Measurements from ENCODE around the gene CMYA5.
"Not testable (repeated sequence)": the region's sequence is repeated elsewhere in the genome, so short reads cannot be mapped to it uniquely, and the experiment has no call there.

CMYA5 gene

DNA sequence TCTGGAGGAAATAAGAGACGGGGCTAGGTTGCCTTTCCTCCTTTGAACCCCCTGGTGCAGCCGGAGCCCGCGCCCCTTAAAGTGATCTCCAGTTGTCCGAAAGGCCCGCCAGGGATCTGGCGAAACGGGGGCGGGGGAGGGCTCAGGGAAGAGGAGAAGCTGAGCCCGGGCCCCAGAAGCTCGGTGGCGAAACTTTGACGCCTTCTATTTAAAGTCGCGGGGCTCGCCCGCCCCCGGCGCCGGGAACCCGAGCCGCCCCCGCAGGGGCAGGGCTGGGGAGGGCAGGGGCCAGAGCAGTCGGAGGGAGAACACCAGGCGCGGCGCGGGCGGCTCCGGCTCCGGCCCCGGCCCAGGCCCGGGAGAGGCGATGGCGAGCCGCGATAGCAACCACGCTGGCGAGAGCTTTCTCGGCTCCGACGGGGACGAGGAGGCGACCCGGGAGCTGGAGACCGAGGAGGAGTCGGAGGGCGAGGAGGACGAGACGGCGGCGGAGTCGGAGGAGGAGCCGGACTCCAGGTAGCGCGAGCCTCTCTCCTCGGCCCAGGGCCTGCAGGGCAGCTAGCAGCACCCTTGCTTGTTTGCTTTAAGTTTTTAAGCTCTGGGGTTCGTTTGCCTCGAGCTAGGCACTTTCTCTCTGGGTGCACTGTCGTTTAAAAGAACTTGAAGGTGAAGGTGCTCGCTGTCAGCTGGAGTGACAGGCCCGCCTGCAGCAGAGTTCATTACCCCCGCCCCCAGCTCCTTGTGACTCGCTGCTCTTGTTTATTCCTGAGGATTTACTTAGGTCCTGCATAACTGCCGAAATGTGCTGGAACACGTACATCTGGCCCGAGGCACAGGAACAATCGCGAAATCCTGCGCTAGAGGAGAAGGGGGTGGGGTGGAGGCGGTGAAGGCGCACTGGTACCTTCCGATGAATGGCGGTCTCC lies at the start of gene CMYA5:
CMYA5 (plus strand) TSS at position 296 of the 926 bp plus-strand sequence; CDS start at position 368, 72 bp downstream.
- DNase-seq (ENCODE audit: low spot score), result no peak

DNA sequence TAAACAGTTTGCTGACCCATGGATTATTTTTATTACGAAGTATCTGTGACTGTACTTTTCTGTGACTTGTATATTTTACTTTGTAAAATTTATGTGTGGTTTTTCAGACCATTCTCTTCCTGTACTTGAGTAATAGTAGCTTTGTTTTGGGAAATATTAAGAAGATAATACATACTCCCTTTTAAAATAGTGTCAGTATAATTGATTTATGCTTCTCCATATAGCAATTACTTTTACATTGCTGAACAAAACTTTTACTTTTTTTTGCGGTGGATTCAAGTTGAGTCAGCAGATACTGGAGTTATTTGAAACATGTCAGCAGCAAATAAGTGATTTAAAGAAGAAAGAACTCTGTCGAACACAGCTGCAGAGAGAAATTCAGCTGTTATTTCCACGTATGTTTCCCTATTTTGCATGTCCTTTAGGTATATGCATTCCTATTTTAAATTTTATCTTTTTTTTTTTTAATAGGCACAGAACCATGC lies 49.0 kb upstream of the CMYA5 start:
- no peak for DNase-seq (ENCODE audit: low spot score)

DNA sequence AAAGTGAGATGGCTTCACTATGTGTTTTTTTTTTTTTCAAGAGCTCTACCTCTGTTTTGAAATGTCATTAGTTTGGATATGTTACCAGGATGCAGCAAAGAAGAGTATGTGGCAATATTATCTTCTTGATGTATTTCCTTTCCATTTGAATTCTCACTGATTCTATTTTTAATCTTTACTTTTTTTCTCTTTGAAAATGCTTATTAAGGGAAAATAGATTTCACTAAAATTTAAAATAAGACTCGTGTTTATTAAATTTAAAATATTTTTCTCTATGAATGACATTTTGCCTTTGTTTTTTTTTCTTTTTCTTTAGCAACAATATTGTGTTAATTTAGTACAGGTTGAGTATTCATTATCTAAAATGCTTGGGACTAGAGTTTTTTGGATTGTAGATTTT lies 48.2 kb upstream of the CMYA5 start:
- DNase-seq (ENCODE audit: low spot score), result no peak

DNA sequence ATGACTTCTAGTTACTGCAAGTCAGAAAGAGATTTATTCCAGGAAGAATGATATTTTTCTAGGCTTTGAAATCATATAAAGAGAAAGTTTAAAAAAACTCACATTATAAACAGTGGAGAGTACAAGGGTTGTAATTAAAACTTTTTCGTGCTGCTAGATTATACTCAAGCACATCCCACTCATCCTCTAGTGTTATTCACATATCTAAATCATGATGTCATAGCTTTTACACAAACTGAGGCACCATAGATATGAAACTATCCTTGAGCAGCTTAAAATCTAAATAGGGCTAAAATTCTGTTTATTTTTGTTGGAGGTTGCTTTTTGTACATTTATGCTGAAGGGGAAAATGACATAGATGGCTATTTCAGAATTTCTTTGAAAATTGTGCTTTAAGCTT lies 47.4 kb upstream of the CMYA5 start:
- DNase-seq (ENCODE audit: low spot score), result no peak

DNA sequence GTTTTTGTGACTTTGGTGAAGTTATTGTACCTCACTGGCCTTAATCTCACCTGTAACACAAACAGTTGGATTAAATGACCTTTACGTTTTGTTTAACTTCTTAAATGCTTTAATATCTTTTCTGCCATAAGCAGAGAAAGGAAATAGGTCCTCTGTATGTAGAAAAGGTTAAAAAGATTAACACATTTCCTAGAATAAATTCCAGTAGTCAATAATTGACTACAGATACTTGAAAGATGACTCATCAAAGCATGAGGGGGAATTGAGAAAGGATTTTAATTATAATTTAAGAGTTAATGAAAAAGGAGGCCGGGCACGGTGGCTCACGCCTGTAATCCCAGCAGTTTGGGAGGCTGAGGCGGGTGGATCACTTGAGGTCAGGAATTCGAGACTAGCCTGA lies 35.8 kb upstream of the CMYA5 start:
- no peak for DNase-seq (ENCODE audit: low spot score)

DNA sequence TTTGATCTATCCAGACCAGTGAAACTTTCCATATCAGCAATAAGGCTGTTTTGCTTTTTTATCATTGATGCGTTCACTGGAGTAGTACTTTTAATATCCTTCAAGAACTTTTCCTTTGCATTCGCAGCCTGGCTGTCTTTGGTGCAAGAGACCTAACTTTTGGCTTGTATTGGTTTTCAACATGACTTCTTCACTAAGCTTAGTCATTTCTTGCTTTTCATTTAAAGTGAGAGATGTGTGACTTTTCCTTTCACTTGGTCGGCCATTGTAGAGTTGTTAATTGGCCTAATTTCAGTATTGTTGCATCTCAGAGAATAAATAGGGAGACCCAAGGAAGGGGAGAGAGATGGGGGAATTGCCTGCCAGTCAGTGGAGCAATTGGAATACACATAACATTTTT lies 26.4 kb upstream of the CMYA5 start:
- no peak for DNase-seq (ENCODE audit: low spot score)

DNA sequence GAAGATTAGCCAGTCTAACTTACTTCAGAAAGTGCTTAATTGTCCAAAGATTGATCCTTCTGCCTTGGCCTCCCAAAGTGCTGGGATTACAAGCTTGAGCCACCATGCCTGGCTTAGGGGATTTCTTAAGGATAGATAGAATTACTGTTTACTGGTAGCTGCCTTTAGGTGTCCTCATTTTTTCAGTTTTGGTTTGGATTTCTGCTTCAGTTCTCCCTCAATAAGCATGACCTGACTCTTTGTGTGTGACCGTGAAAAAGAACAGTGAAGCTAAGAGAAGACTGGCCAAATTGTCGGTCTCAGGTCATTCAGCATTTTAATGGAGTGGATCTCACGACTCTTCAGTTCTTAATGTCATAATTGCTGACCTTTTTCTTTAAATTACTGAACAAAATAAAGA lies 22.9 kb upstream of the CMYA5 start:
- no peak for DNase-seq (ENCODE audit: low spot score)

DNA sequence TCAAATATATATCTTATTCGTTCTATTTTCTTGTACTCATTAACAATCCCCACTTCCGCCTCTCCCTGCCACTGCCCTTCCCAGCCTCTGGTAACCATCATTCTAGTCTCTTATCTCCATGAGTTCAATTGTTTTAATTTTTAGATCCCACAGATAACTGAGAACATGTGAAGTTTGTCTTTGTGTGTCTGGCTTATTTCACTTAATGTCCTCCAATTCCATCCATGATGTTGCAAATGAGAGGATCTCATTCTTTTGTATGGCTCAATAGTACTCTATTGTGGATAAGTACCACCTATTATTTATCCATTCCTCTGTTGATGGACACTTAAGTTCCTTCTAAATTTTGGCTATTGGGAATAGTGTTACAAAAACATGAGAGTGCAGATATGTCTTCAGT lies 17.2 kb upstream of the CMYA5 start:
- no peak for DNase-seq (ENCODE audit: low spot score)

DNA sequence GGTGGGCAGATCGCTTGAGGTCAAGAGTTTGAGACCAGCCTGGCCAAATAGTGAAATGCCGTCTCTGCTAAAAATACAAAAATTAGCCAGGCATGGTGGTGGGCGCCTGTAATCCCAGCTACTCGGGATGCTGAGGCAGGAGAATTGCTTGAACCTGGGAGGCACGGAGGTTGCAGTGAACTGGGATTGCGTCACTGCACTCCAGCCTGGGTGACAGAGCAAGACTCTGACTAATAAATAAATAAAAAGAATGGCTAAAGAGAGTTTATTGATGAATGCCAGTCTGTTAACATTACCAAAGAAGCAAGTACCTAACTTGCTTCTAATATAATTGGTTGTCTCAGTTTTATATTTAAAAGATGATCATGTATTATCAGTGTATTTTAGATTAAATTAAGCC lies 13.3 kb upstream of the CMYA5 start:
- DNase-seq (ENCODE audit: low spot score), result not testable (repeated sequence)

DNA sequence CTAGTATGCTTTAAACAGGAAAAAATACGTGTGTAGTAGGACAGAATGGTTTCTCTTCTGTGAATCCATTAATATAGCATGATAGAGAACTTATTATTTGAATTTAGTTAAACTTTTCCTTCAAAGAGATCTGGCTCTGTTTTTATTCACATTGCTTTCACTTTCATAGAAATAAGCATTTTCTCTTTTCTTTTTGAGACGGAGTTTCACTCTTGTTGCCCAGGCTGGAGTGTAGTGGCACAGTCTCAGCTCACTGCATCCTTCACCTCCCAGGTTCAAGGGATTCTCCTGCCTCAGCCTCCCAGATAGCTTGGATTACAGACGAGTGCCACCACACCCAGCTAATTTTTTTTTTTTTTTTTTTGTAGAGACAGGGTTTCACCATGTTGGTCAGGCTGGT lies 7.5 kb upstream of the CMYA5 start:
- DNase-seq (ENCODE audit: low spot score), result not testable (repeated sequence)

DNA sequence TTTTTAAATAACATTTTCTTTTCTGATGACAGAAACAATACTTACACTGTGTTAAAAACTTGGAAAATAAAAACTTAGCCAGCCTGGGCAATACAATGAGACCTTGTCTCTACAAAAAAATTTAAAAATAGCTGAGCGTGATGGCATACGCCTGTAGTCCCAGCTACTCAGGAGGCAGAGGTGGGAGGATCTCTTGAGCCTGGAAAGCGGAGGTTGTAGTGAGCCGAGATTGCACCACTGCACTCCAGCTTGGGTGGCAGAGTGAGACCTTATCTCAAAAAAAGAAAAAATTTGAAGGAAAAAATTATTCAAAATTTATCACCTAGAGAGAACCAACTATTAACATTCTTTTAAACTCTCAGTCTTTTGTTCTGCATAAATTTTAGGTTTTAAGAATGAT lies 4.9 kb upstream of the CMYA5 start:
- DNase-seq (ENCODE audit: low spot score), result no peak

DNA sequence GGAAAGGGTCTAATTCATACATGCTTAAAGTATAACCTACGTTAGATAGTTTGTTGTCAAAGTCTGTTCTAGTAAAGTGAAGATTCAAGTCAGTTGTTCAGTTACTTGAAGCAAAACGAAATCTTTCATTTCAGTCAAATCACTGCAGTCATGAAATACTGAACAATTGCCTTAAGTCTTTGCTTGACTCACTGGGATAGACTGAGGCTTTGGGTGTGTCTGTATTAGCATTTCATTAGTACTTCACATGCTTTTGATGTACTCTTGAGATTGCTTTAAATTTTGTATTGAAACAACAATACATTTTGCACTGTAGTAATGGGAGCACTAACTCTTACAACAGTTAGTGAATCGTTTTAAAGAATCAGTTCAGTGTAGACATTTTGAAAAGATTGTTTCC lies 4.0 kb upstream of the CMYA5 start:
- DNase-seq (ENCODE audit: low spot score), result no peak

DNA sequence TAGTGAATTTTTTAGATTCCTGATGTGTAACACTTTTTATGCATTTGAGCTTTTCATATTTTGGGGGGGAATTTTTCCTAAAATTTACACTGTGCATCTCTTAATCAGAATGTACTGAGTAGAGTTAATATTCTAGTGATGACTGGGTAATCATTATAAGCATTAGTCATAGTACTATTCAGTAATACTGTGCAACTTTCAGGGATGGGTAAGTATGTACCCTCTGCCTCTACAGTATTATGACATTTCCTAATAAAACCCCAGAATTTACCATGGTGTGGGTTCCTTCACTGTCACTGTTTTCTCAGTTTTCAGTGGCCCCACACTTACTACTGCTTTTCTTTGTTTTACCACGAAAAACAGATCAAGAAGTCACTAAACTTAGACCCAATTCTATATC lies 2.8 kb upstream of the CMYA5 start:
- DNase-seq (ENCODE audit: low spot score), result no peak

DNA sequence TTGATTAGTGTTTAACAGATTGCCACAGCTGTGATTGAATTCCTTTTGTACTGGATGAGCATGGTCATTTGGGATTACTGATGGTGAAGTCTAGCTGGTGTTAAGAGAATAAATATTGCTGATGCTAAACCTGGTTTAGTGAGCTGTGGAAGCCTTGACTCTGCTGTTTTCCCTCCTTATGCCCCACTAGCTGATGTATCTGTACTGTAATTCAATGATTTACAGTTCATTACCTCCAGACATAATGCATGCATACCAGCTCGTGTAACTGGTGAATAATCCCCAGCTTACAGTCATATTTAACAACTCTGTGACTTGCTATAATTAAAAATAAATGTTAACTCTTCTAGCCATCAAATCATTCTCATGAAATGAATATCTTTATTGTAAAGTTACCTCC lies 1.7 kb upstream of the CMYA5 start:
- DNase-seq (ENCODE audit: low spot score), result no peak

DNA sequence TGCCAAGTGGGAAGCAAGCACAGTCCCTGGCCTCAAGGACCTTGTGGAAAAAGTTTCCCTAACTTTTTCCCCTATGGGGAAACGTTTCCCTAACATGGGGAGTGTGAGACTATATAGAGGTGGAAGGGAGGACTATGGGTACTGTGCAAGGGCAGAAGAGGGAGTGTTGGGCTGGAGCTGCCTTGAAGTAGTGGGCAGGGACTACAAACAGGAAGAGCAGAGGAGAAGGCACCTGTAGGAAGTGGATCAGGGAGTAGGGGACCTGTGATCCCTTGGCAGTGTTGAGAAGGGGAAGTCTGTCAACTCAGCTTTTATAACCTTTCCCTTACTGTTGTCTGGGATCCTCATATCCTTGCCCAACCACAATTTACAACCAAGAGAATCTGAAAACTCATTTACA lies 1.4 kb downstream of the CMYA5 start:
- DNase-seq (ENCODE audit: low spot score), result no peak

DNA sequence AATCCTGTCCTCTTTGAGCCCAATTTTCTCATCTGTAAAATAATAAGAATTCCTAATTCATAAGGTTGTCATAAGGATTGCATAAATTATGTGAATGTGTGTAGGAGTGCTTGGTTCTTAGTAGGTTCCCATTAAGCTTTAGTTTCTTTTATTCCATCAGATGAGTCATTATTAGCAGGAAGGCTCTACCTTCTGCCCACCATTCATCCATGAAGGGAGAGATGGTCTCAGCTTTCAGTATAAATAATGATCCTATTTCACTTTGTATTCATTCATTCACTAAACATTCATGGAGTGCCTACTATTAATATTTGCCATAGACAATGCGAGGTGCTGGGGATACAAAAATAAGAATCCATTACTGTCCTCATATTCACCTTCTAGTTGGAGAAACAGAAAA lies 3.0 kb downstream of the CMYA5 start:
- no peak for DNase-seq (ENCODE audit: low spot score)

DNA sequence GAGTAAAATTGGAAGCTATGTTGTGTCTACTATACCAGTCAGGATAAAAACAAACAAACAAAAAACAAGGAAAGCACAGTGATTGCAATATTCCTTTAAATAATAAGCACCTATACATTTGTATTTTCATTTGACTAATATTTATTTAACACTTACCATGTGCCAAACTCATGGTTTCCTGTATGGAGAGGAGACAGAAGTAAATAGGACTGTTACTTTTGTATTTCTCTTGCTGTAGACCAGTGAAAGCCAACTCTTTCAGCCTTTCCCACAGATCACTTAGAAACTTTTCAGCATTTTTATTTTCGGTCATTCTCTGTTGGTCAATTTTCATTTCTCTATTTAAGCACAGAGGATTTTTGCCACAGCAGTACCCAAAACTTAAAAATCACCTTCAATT lies 4.5 kb downstream of the CMYA5 start:
- DNase-seq (ENCODE audit: low spot score), result no peak

DNA sequence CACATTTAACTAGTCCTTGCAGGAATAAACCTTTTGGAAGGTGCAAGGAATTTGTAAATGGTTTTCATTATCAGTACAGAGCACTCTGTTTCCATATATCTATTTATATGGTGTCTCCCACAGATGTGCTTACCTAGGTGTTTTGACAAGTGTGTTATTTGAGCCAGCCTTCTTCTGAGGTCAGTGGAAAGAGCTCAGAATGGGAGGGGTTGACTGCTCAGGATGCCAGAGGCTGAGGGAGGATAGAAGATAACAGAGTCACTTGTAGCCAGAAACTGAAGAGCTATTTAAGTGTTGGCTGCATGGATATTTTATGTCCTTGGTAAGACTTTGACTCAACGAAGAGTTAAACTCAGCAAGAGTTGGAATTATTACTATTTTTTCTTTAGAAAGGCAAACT lies 5.0 kb downstream of the CMYA5 start:
- DNase-seq (ENCODE audit: low spot score), result no peak

DNA sequence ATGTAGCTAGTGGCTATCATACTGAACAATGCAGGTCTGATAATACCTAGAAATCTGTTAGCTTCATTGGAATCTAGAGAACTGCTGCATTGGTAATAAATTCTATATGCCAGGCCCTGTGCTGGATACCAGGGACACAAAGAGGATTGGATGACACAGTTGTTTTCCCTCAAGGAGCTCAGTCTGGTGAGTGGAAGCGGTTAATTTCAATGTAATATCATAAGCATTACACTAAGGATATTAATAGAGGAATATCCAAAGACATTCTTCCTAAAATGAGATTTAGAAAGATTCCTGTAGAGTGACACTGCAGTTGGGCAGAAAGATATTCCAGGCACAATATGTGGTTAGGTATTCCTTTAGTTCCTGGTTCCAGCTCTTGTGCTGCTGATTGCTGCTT lies 5.9 kb downstream of the CMYA5 start:
- no peak for DNase-seq (ENCODE audit: low spot score)

DNA sequence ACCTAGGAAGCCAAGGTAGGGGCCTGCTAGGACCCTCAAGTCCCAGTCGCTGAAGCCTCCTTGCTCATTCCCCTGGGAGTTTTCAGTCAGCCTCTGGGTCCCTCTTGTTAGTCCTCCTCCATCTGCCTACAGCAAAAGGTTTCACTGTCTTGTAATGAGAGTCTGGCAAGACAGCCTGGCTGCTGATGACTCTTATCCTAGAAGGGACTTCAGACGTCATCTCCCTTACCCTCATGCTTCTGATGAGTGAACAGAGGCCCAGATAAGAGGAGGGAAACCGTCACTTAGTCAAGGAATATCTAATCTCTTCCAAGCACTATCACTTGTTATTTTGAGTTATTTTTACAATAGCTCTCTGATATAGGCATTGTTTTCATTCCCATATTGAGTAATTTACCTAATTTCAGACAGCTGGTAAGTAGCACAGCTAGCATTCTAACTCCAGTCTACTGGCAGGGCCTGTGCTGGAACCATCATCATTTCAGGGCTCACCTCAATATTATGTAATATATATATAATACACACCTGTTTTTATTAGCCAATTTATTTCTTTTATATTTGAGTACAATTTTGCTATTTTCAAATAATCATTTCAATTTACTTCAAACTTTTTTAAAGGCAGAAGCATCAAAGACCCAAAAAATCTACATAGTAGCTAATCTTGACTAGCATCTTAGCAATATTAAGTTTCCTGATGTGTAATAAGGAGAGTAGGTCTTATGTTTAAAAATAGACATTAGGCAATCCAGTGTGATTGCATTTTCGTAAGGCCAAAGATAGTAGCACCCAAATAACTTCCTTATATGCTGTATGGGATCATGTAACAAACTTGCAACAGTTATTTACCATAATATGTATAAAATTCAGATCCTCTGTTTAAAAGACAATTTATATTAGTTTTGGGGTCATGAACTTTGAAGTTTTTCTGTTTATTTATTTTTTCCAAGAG lies 7.9 kb downstream of the CMYA5 start:
- DNase-seq (ENCODE audit: low spot score), result no peak

DNA sequence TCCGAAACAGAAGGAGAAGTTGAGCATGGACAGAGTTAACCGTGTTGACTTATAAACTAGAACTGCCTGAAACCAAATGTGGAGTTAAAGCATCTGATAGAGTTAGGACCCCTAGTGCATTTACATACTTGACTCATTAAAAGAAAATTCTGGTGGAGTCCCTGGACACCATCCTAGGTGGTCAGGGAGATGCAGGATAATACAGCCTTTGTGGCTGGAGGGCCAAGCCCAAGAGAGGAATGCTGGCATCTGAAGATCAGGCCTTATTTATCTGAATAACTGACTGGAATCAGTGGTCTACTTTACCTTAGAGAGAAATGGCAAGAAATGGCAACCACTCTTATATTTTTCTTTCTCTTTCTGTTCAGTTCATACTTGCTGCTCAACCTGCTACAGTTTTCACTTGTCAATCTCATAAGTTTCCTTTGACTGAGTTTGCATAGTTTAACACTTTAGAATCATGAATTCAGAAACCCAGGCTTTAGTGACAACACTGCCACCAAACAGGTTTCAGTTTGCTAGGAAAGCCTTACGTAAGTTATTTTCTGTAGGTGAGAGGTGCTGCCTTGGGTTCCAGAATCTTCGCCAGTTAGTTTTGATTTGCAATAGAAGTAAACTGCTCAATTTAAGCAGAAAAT lies 10.2 kb downstream of the CMYA5 start:
- DNase-seq (ENCODE audit: low spot score), result no peak

DNA sequence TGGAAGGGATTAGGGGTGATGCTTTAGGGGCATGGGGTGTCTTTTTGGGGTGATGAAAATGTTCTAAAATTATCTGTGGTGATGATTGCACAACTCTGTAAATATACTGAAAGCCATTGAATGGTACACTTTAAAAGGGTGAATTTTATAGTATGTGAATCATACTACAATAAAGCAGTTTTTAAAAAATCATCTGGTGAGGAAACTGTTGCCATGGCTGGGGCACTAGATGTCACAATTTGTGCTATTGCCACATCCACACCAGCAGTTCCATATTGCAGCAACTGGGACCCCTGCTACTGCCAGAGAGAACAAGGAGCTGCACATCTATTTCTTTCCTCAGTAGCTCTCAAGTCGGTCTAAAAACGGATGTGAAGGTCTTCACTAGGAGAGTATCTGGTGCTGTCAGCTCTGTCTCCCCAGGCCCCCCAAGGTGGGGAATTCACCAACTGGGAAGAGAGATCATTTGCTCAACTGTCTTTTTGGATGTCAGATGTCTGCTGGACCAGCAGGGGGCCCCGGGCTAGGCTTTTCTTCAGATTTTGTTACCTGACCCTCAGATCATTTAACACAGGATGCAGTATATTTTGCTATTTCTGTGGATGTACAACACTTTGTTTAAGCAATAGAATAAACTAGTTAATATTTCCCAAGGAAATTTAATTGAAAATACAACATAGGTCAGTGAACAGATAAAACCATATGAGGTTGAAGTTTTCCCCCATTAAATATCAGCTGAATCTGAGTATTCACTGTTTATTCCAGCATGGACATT lies 13.2 kb downstream of the CMYA5 start:
- no peak for DNase-seq (ENCODE audit: low spot score)
